ENCODE data around the gene NUP98.
"Not testable (repeated sequence)": the region's sequence is repeated elsewhere in the genome, so short reads cannot be mapped to it uniquely, and the experiment has no call there.

DNA sequence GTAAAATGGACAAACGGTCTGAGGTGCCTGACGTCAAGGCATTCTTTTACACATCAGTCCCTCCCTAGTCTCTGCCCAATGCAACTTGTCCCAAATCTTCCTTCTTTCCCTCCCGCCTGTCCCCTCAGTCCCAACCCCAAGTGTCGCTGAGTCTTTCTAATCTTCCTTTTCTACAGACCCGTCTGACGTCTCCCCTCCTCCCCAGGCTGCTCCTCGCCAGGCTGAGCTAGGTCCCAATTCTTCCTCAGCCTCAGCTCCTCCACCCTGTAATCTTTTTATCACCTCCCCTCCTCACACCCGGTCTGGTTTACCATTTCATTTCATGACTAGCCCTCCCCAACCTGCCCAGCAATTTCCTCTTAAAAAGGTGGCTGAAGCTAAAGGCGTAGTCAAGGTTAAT is 148.0 kb downstream of the NUP98 start:
- TF ChIP-seq, protein P1, sequence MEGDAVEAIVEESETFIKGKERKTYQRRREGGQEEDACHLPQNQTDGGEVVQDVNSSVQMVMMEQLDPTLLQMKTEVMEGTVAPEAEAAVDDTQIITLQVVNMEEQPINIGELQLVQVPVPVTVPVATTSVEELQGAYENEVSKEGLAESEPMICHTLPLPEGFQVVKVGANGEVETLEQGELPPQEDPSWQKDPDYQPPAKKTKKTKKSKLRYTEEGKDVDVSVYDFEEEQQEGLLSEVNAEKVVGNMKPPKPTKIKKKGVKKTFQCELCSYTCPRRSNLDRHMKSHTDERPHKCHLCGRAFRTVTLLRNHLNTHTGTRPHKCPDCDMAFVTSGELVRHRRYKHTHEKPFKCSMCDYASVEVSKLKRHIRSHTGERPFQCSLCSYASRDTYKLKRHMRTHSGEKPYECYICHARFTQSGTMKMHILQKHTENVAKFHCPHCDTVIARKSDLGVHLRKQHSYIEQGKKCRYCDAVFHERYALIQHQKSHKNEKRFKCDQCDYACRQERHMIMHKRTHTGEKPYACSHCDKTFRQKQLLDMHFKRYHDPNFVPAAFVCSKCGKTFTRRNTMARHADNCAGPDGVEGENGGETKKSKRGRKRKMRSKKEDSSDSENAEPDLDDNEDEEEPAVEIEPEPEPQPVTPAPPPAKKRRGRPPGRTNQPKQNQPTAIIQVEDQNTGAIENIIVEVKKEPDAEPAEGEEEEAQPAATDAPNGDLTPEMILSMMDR (IDR thresholded peaks at IDR 0.05 in 2 of 3, conservative IDR thresholded peaks at IDR 0.05 in 1 of 3; ENCODE audit: borderline replicate concordance in 1 of 3, insufficient read depth in 1 of 3, low read depth in 2 of 3, low read length in 2 of 3): not testable (repeated sequence)
- not testable (repeated sequence) for TF ChIP-seq EZH2 (IDR thresholded peaks at IDR 0.05); EGR1 (IDR thresholded peaks at IDR 0.05; ENCODE audit: low read depth); JUND (IDR thresholded peaks at IDR 0.05); POLR2A (IDR thresholded peaks at IDR 0.05; ENCODE audit: borderline replicate concordance, extremely low read depth, insufficient read depth, insufficient read length); EZH2phosphoT487 (IDR thresholded peaks at IDR 0.05; ENCODE audit: borderline replicate concordance); TCF7L2 (IDR thresholded peaks at IDR 0.05; ENCODE audit: borderline replicate concordance, extremely low read depth, insufficient read depth, insufficient read length)

All from HCT116 (cell line).